ENCODE results near the gene FCHSD2. TPM values are rescaled to one million over a fixed set of nuclear protein-coding genes. Genes with fewer than 3 reads are reported as not detected.
"Not testable (repeated sequence)": the region's sequence is repeated elsewhere in the genome, so short reads cannot be mapped to it uniquely, and the experiment has no call there.

Gene FCHSD2
- total and polyA plus RNA-seq, 7 donors = 5.7 to 18.5 (median 9.7) TPM

- peaks cover 18% of the 10 kb centered on the region for H3K4me1 ChIP-seq
Observed at GRCh38 chr11:73140213-73141030, 1.7 kb downstream of the FCHSD2 start.

DNA sequence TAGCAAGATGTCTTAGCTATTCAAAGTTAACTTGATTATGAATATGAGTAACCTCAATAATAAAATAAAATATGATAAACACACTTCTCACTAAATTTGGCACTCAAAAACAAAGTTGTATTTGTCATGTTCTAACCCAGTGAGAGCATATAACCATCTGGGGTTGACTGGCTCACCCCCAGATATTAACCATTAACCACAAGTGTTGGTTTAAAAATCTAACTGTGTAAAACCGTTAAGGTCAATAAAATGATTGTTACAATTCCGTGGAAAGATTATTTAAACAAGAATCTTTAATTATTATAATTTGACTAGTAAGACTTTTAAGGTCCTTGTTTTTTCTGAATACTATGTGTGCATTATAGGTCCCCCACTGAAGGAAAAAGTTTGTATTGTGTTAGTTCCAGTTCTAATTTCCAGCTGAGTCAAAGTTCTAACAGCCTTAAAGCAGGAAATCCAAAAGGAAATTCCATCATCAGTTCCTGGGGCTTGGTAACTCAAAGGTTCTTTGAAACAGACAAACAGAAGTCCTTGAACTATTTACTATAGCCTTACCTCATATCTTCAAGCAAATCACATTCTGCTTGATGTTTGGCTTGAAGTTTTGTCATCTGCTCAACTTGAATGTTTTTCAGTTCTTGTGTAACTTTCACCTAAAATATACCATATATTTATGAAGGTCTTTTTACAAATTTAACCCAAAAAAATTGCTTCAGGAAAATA, 2.5 kb downstream of the FCHSD2 start:
- Histone ChIP-seq H3K4me3 (peak overlapping the region; percentile 78), H3K4me1 (peaks cover 18% of the 10 kb centered on the region), H3K27me3 (ENCODE audit: insufficient read depth in 3 of 3, low read length in 2 of 3) (no peaks in the 10 kb centered on the region), H3K36me3 (ENCODE audit: insufficient read depth in 1 of 2, low read depth in 1 of 2) (peaks cover 0 to 25% of the 10 kb centered on the region in 2 donors), H3K9me3 (no peaks in the 10 kb centered on the region), H3K27ac (peak overlapping the region; percentile 95)
- ATAC-seq = no peak
- WGBS, 3 donors = 39 to 51% (median 41%) methylated on average over 2 of the region's 2 CpGs
- TF ChIP-seq CTCF (IDR thresholded peaks at IDR 0.05) = no peak
- intact Hi-C loops (cut with DNase I) = loop anchor here in 1 of 2 donors (5.0 kb wide), 2 partner anchors 38 to 42 kb away; no protein-coding TSS in a partner anchor
- no peak for DNase-seq

More at GRCh38 chr11:73140213-73141030, 1.7 kb downstream of the FCHSD2 start:
- DNase-seq = peak in 1 of 2 donors; percentile 28
- ATAC-seq = no peak
- H3K27ac ChIP-seq = peak overlapping the region; percentile 95
- peak overlapping the region; percentile 78 for H3K4me3 ChIP-seq
- H3K27me3 ChIP-seq (ENCODE audit: insufficient read depth in 3 of 3, low read length in 2 of 3) = no peaks in the 10 kb centered on the region
- 17 to 19% (median 18%) methylated on average over 26 of the region's 26 CpGs for WGBS, 3 donors
- H3K9me3 ChIP-seq = no peaks in the 10 kb centered on the region
- peaks cover 0 to 21% of the 10 kb centered on the region in 2 donors for H3K36me3 ChIP-seq (ENCODE audit: insufficient read depth in 1 of 2, low read depth in 1 of 2)
- intact Hi-C loops (cut with DNase I) = loop anchor here in 1 of 2 donors (5.0 kb wide), 1 partner anchor 37 kb away; no protein-coding TSS in a partner anchor
- no peak for TF ChIP-seq CTCF (IDR thresholded peaks at IDR 0.05)

DNA sequence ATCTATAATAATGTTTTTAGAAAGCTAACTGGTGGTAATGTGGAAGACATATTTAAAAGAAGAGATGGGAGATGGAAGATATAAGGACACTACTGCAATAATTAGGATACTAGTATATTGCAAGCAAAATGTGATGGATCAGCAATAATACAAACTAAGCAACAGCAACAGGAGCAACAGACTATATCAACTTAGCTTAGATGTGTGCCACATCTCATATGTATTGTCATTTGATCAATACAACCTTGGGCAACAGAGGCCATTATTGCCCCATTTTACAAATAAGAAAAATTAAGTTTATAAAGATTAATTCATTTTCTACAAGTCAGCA, 4.2 kb downstream of the FCHSD2 start:
- no peaks in the 10 kb centered on the region for H3K9me3 ChIP-seq
- H3K27ac ChIP-seq = no peak overlapping the region
- no peak for ATAC-seq
- intact Hi-C loops (cut with DNase I) = loop anchor here in 1 of 2 donors (5.0 kb wide), 1 partner anchor 41 kb away; no protein-coding TSS in a partner anchor
- no peak for DNase-seq
- H3K4me3 ChIP-seq = no peak overlapping the region
- H3K4me1 ChIP-seq = peaks cover 10% of the 10 kb centered on the region
- no peak for TF ChIP-seq CTCF (IDR thresholded peaks at IDR 0.05)
- H3K36me3 ChIP-seq (ENCODE audit: insufficient read depth in 1 of 2, low read depth in 1 of 2) = peaks cover 0 to 41% of the 10 kb centered on the region in 2 donors
- no peaks in the 10 kb centered on the region for H3K27me3 ChIP-seq (ENCODE audit: insufficient read depth in 3 of 3, low read length in 2 of 3)

GRCh38 chr11:73137262-73137943, 4.7 kb downstream of the FCHSD2 start:
- Histone ChIP-seq H3K4me1 (peaks cover 10% of the 10 kb centered on the region), H3K27ac (no peak overlapping the region), H3K9me3 (no peaks in the 10 kb centered on the region), H3K36me3 (ENCODE audit: insufficient read depth in 1 of 2, low read depth in 1 of 2) (peaks cover 0 to 45% of the 10 kb centered on the region in 2 donors), H3K27me3 (ENCODE audit: insufficient read depth in 3 of 3, low read length in 2 of 3) (no peaks in the 10 kb centered on the region), H3K4me3 (no peak overlapping the region)
- no peak for TF ChIP-seq CTCF (IDR thresholded peaks at IDR 0.05)
- 76 to 78% (median 77%) methylated on average over 5 of the region's 5 CpGs for WGBS, 3 donors
- intact Hi-C loops (cut with DNase I) = loop anchor here in 1 of 2 donors (5.0 kb wide), 1 partner anchor 40 kb away; no protein-coding TSS in a partner anchor
- DNase-seq (no peak), ATAC-seq (no peak)

DNA sequence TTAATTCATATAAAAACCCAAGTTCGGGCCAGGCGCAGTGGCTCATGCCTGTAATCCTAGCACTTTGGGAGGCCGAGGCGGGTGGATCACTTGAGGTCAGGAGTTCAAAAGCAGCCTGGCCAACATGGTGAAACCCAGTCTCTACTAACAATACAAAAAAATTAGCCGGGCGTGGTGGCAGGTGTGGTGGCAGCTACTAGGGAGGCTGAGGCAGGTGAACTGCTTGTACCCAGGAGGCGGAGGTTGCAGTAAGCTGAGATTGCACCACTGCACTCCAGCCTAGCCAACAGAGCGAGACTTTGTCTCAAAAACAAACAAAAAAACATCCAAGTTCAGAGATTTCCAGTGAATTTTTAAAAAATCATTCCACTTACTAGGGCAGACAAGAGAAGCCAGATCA, 5.4 kb downstream of the FCHSD2 start:
- H3K36me3 ChIP-seq (ENCODE audit: insufficient read depth in 1 of 2, low read depth in 1 of 2) = peaks cover 0 to 50% of the 10 kb centered on the region in 2 donors
- ATAC-seq; H3K9me3 ChIP-seq; DNase-seq; H3K4me3 ChIP-seq; H3K27me3 ChIP-seq (ENCODE audit: insufficient read depth in 3 of 3, low read length in 2 of 3); H3K27ac ChIP-seq: not testable (repeated sequence)
- intact Hi-C loops (cut with DNase I) = loop anchor here in 1 of 2 donors (5.0 kb wide), 1 partner anchor 39 kb away; no protein-coding TSS in a partner anchor
- 83 to 92% (median 88%) methylated on average over 8 of the region's 8 CpGs for WGBS, 3 donors
- peaks cover 10% of the 10 kb centered on the region for H3K4me1 ChIP-seq
